Thyroid gland (tissue), 4 donors: ENCODE results near the gene CASP10.

Experiments
- POLR2A ChIP-seq, 2 donors: fragments of 450-650 bp; IDR thresholded peaks; one replicate each; pipeline ENCODE4 v1.6.1; 2017; ENCODE audit warnings: antibody characterized with exemption in 2 of 2, mild to moderate bottlenecking in 2 of 2, moderate library complexity in 1 of 2
- TF ChIP-seq, protein P1 (sequence below), 6 experiments: fragments of 200-600 bp in 3 of 6; fragments of 450-650 bp in 3 of 6; sonication (generic) in 3 of 6; IDR thresholded peaks; one replicate each; pipeline ENCODE4 v1.5.1; 2016 to 2019; ENCODE audit warnings: antibody characterized with exemption in 6 of 6, mild to moderate bottlenecking in 2 of 6, inconsistent platforms in 1 of 6, moderate library complexity in 1 of 6

DNA sequence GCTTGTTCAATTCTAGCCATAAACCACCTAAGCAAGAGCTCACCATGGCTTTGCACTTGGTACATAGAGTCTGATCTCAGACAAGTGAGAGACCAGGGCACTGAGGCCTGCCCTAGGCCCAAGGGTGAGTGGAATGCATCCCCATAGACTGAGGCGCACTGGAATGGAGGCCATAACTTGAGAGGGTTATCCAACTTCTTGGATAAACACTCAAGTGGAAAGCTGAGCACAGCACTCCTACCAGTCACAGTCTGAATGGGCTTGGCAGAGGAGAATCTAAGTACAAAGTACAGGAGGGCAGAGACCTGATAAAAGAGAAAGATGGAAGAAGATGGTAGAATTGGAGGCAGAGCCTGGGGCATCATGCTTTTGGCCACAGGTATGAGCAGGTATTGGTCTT lies 30.4 kb upstream of the CASP10 start:
- no peak for TF ChIP-seq POLR2A (IDR thresholded peaks at IDR 0.05)
- TF ChIP-seq, protein P1, sequence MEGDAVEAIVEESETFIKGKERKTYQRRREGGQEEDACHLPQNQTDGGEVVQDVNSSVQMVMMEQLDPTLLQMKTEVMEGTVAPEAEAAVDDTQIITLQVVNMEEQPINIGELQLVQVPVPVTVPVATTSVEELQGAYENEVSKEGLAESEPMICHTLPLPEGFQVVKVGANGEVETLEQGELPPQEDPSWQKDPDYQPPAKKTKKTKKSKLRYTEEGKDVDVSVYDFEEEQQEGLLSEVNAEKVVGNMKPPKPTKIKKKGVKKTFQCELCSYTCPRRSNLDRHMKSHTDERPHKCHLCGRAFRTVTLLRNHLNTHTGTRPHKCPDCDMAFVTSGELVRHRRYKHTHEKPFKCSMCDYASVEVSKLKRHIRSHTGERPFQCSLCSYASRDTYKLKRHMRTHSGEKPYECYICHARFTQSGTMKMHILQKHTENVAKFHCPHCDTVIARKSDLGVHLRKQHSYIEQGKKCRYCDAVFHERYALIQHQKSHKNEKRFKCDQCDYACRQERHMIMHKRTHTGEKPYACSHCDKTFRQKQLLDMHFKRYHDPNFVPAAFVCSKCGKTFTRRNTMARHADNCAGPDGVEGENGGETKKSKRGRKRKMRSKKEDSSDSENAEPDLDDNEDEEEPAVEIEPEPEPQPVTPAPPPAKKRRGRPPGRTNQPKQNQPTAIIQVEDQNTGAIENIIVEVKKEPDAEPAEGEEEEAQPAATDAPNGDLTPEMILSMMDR (IDR thresholded peaks at IDR 0.05), result no peak
